ENCODE results near the gene HENMT1. TPM values are rescaled to one million over a fixed set of nuclear protein-coding genes. Genes with fewer than 3 reads are reported as not detected.
"Not testable (repeated sequence)": the region's sequence is repeated elsewhere in the genome, so short reads cannot be mapped to it uniquely, and the experiment has no call there.

The HENMT1 gene
- total and polyA plus RNA-seq, 2 experiments from 2014 or later: 7.2 to 7.6 TPM

DNA sequence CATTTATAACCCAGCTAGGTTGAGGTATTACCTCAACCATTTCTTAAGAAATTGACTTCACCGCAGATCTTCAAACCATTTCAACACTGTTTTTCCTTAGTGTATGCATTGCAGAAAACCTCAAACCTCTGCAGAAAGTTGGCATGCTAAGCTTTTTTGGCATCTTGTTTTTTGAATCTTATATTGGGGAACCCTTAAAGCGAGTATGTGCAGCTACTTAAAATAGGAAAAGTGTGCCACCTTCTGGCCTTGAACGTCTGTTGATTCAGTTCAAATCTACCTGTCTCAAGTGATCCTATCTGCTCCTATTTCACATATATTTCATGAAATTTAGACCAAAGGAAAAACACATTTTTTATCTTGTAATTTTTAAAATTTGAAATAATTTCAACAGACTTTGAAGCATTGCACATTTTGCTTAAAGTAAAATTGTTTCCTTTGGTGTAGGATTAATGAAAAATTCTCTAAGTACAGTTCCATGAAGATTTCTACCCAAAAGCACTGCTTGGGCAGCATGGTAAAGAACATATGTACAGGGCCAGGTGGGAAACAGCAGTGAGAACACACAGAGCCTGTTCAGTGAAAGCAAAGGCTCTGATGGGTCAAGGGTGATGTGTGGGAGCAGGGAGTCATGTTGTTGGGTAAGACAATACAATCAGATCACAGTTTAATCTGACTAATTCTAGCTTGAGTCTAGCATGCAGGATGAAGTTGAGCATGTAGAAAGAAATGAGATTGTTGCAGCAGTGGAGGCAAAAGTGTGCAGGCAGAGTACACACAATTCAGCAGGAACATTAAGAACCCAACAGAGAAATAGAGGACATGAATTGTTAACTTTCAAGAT, 17.2 kb downstream of the HENMT1 start:
- H3K36me3 ChIP-seq (ENCODE audit: low read depth): no peaks in the 10 kb centered on the region
- H3K9ac ChIP-seq: no peak overlapping the region
- H2AFZ ChIP-seq: no peak overlapping the region
- DNase-seq: peak; percentile 80
- TF ChIP-seq EZH2 (IDR thresholded peaks at IDR 0.05; ENCODE audit: insufficient read depth, poor library complexity, severe bottlenecking) (no peak), EZH2phosphoT487 (IDR thresholded peaks at IDR 0.05; ENCODE audit: insufficient read depth, low read depth) (no peak)
- H3K9me3 ChIP-seq (ENCODE audit: low read depth): no peaks in the 10 kb centered on the region
- no peaks in the 10 kb centered on the region for H3K79me2 ChIP-seq (ENCODE audit: insufficient read depth)
- no peaks in the 10 kb centered on the region for H4K20me1 ChIP-seq (ENCODE audit: insufficient read depth)
- WGBS, 2 experiments (ENCODE audit: low coverage in 1 of 2, low lambda C conversion rate in 2 of 2, missing lambda C conversion rate in 2 of 2): 14 to 20% methylated on average over 3 of the region's 3 CpGs
- H3K27me3 ChIP-seq (replicated peaks; ENCODE audit: insufficient read depth): no peaks in the 10 kb centered on the region
- H3K9me2 ChIP-seq (ENCODE audit: insufficient read depth): no peaks in the 10 kb centered on the region
- H3K4me1 ChIP-seq (ENCODE audit: insufficient read depth): peaks cover 8% of the 10 kb centered on the region
- no peak overlapping the region for H3K4me2 ChIP-seq (ENCODE audit: unreplicated experiment)
- H3K27ac ChIP-seq: no peak overlapping the region
- in situ Hi-C loops (cut with MboI): loop anchor here (5.0 to 10.0 kb wide), 2 partner anchors 126 to 439 kb away; partner anchors contain the start of gene SLC25A24
- H3F3A ChIP-seq (ENCODE audit: insufficient read depth): peaks cover 6% of the 10 kb centered on the region; the same call in 1 of the 2 replicates
- no peak overlapping the region for H3K4me3 ChIP-seq

DNA sequence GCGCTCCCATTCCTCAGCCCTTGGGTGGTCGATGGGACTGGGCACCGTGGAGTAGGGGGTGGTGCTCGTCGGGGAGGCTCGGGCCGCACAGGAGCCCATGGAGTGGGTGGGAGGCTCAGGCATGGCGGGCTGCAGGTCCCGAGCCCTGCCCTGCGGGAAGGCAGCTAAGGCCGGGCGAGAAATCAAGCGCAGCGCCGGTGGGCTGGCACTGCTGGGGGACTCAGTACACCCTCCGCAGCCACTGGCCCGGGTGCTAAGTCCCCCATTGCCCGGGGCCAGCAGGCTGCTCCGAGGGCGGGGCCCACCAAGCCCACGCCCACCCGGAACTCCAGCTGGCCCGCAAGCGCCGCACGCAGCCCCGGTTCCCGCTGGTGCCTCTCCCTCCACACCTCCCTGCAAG, 20.0 kb downstream of the HENMT1 start:
- not testable (repeated sequence) for H3K4me1 ChIP-seq (ENCODE audit: insufficient read depth); H3K27me3 ChIP-seq (replicated peaks; ENCODE audit: insufficient read depth); H3F3A ChIP-seq (ENCODE audit: insufficient read depth); H2AFZ ChIP-seq; H3K79me2 ChIP-seq (ENCODE audit: insufficient read depth); H3K4me2 ChIP-seq (ENCODE audit: unreplicated experiment); H3K27ac ChIP-seq; H3K4me3 ChIP-seq; H3K9me2 ChIP-seq (ENCODE audit: insufficient read depth); H3K36me3 ChIP-seq (ENCODE audit: low read depth); H3K9ac ChIP-seq; H3K9me3 ChIP-seq (ENCODE audit: low read depth); H4K20me1 ChIP-seq (ENCODE audit: insufficient read depth); DNase-seq
- in situ Hi-C loops (cut with MboI): loop anchor here (5.0 to 10.0 kb wide), 2 partner anchors 124 to 436 kb away; partner anchors contain the start of gene SLC25A24
- 97 to 100% methylated on average over 12 to 26 of the region's 28 CpGs for WGBS, 2 experiments (ENCODE audit: low coverage in 1 of 2, low lambda C conversion rate in 2 of 2, missing lambda C conversion rate in 2 of 2)

DNA sequence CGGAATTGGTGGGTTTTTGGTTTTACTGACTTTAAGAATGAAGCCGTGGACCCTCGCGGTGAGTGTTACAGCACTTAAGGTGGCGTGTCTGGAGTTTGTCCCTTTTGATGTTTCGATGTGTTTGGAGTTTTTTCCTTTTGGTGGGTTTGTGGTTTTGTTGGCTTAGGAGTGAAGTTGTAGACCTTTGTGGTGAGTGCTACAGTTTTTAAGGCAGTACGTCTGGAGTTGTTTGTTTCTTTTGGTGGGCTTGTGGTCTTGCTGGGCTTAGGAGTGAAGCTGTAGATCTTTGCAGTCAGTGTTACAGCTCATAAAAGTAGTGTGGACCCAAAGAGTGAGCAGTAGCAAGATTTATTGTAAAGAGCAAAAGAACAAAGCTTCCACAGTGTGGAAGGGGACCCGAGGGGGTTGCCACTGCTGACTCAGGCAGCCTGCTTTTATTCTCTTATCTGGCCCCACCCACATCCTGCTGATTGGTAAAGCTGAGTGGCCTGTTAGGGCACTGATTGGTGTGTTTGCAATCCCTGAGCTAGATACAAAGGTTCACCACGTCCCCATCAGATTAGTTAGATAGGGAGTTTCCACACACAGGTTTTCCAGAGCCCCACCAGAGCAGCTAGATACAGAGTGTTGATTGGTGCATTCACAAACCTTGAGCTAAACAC, 20.9 kb downstream of the HENMT1 start:
- H2AFZ ChIP-seq: no peak overlapping the region
- no peaks in the 10 kb centered on the region for H3K9me2 ChIP-seq (ENCODE audit: insufficient read depth)
- TF ChIP-seq EZH2 (IDR thresholded peaks at IDR 0.05; ENCODE audit: insufficient read depth, poor library complexity, severe bottlenecking) (no peak), EZH2phosphoT487 (IDR thresholded peaks at IDR 0.05; ENCODE audit: insufficient read depth, low read depth) (no peak)
- no peaks in the 10 kb centered on the region for H3K27me3 ChIP-seq (replicated peaks; ENCODE audit: insufficient read depth)
- in situ Hi-C loops (cut with MboI): loop anchor here (5.0 to 10.0 kb wide), 2 partner anchors 123 to 435 kb away; partner anchors contain the start of gene SLC25A24
- H3K4me1 ChIP-seq (ENCODE audit: insufficient read depth): peaks cover 4% of the 10 kb centered on the region; the same call in 1 of the 2 replicates
- H3K9me3 ChIP-seq (ENCODE audit: low read depth): no peaks in the 10 kb centered on the region
- H3K27ac ChIP-seq: no peak overlapping the region
- DNase-seq: no peak
- peaks cover 6% of the 10 kb centered on the region; the same call in 1 of the 2 replicates for H3F3A ChIP-seq (ENCODE audit: insufficient read depth)
- H3K9ac ChIP-seq: no peak overlapping the region
- no peak overlapping the region for H3K4me2 ChIP-seq (ENCODE audit: unreplicated experiment)
- no peaks in the 10 kb centered on the region for H3K79me2 ChIP-seq (ENCODE audit: insufficient read depth)
- 87 to 88% methylated on average over 9 of the region's 9 CpGs for WGBS, 2 experiments (ENCODE audit: low coverage in 1 of 2, low lambda C conversion rate in 2 of 2, missing lambda C conversion rate in 2 of 2)
- H4K20me1 ChIP-seq (ENCODE audit: insufficient read depth): no peaks in the 10 kb centered on the region
- H3K36me3 ChIP-seq (ENCODE audit: low read depth): no peaks in the 10 kb centered on the region
- H3K4me3 ChIP-seq: no peak overlapping the region

- Histone ChIP-seq H4K20me1 (ENCODE audit: insufficient read depth) (no peaks in the 10 kb centered on the region), H2AFZ (no peak overlapping the region), H3F3A (ENCODE audit: insufficient read depth) (no peaks in the 10 kb centered on the region), H3K4me2 (ENCODE audit: unreplicated experiment) (no peak overlapping the region), H3K9me2 (ENCODE audit: insufficient read depth) (no peaks in the 10 kb centered on the region), H3K9ac (no peak overlapping the region), H3K4me3 (no peak overlapping the region), H3K9me3 (ENCODE audit: low read depth) (no peaks in the 10 kb centered on the region), H3K79me2 (ENCODE audit: insufficient read depth) (no peaks in the 10 kb centered on the region), H3K4me1 (ENCODE audit: insufficient read depth) (peaks cover 4% of the 10 kb centered on the region; the same call in 1 of the 2 replicates), H3K27me3 (replicated peaks; ENCODE audit: insufficient read depth) (no peaks in the 10 kb centered on the region), H3K36me3 (ENCODE audit: low read depth) (no peaks in the 10 kb centered on the region), H3K27ac (no peak overlapping the region)
- no peak for TF ChIP-seq EZH2phosphoT487 (IDR thresholded peaks at IDR 0.05; ENCODE audit: insufficient read depth, low read depth)
- TF ChIP-seq EZH2 (IDR thresholded peaks at IDR 0.05; ENCODE audit: insufficient read depth, poor library complexity, severe bottlenecking): no peak
- in situ Hi-C loops (cut with MboI): no loop called here
- 49 to 52% methylated on average over 2 of the region's 2 CpGs for WGBS, 2 experiments (ENCODE audit: low coverage in 1 of 2, low lambda C conversion rate in 2 of 2, missing lambda C conversion rate in 2 of 2)
- DNase-seq: peak; percentile 71
These were observed 24.0 kb downstream of the HENMT1 start for GRCh38 chr1:108636876-108637275.

Measured in GM23248 (cell line).